GM21515 (cell line): ENCODE data around the gene SFXN5.
A peak's percentile ranks its signal among the peaks of the same experiment; 100 is the strongest.
"Not testable (repeated sequence)": the region's sequence is repeated elsewhere in the genome, so short reads cannot be mapped to it uniquely, and the experiment has no call there.

Experiments used
- ATAC-seq: cut with Tn5 transposase; IDR thresholded peaks from one replicate; pipeline ENCODE4 v1.9.1; 2021; ENCODE audit not compliant: unreplicated experiment

The SFXN5 gene, protein sequence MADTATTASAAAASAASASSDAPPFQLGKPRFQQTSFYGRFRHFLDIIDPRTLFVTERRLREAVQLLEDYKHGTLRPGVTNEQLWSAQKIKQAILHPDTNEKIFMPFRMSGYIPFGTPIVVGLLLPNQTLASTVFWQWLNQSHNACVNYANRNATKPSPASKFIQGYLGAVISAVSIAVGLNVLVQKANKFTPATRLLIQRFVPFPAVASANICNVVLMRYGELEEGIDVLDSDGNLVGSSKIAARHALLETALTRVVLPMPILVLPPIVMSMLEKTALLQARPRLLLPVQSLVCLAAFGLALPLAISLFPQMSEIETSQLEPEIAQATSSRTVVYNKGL

GRCh38 chr2:73071360-73072128, at the start of gene SFXN5:
SFXN5 (minus strand) TSS chr2:73071712; CDS start chr2:73071705, 7 bp downstream.
- ATAC-seq = peak; percentile 91

GRCh38 chr2:73119611-73120239, 48.2 kb upstream of the SFXN5 start:
- ATAC-seq = not testable (repeated sequence)

DNA sequence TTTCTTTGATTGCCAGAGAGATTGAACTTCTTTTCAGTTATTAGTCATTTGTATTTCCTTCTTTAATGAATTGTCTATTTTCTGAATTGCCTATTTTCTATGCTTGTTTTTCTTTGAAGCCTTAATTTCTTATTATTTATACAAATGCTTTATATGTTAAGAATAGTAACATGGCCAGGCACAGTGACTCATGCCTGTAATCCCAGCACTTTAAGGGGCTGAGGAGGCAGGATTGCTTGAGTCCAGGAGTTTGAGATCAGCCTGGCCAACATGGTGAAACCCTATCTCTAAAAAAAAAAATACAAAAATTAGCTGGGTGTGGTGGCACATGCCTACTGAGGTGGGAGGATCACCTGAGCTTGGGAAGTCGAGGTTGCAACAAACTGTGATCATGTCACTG, 45.9 kb upstream of the SFXN5 start:
- no peak for ATAC-seq

DNA sequence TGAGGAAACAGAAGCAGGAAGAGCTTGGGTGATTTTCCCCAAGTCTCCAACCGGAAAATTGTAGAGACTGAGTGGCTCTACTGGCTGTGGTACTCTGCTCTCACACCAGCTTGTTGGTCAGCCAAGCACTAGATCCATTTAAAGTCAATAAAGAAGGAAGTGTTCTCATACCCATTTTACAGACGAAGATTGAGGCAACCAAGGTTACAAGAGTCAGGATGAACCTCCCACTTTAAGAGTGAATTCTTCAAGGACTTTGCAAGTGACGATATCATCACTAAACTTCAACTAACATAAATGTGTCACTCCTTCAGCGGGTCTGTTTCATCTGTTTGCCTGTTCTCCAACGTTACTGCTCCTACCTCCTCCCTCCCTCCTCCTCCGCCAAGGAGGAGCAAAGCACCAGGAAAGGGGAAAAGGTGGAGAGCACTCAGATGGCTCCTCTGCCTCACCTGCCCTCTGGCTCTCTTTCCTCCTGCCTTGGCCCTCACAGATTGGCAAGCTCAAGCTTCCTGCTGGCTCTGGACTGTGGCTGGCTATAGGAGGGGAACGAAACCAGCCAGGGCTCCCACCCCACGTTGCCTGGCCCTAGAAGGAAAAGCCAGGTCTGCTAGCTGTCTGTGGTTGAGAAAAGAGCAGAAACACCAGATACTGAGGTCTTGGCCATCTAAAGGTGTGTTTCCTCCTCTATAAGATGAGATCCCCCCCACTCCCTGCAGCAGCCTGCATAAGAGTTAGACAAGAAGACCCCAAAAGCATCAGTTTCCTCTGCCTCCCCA, 44.9 kb upstream of the SFXN5 start:
- ATAC-seq = no peak

- ATAC-seq = no peak
Observed at GRCh38 chr2:73114273-73114867, 42.9 kb upstream of the SFXN5 start.

- peak; percentile 61 for ATAC-seq
Observed at GRCh38 chr2:73112913-73113854, 41.7 kb upstream of the SFXN5 start, which contains the start of gene RAB11FIP5. RAB11FIP5 (minus strand) TSS chr2:73112948; CDS start chr2:73112777, 171 bp downstream.

DNA sequence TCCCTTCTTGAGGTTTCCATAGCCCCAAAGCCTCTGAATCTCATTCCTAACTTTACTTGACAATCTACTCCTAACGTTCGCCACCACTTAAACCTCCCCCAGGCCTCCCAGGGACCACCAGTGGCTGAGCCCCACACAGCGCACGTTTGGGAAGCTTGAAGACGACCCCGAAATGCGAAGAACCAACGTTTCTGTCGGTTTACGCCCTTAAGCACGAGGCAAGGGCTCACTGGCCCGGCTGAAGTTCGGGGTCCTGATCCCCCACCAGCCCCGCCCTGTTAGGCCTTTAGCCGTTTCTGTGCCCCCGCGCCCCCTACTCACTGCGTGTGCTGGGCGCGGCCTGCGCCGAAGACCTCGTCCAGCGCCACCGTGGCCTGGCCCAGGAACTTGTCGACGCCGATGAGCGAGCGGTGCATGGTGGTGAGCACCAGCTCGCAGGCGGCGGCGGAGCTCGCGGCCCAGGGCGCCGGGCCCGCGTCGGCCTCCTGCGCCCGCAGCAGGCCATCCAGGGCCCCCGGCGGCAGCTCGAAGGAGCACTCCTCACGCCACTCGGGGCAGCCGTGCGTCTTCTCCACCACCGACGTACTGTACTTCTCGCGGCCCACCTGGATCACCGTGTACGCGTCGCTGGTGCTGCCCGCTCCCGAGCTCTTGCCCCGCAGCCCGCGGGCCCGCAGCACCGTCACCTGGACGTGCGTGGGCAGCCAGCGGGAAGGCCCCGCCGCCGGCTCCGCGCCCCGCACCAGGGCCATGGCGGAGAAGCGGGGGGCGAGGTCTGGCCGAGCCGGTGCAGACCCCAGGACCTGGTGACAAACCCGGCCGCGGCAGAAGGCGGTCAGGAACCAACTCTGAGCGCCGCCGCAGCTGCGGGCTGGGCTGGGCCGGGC, 40.8 kb upstream of the SFXN5 start:
- no peak for ATAC-seq

- ATAC-seq = no peak
Observed at GRCh38 chr2:73111073-73112025, 39.8 kb upstream of the SFXN5 start.

- no peak for ATAC-seq
Observed at GRCh38 chr2:73110168-73111072, 38.9 kb upstream of the SFXN5 start.

DNA sequence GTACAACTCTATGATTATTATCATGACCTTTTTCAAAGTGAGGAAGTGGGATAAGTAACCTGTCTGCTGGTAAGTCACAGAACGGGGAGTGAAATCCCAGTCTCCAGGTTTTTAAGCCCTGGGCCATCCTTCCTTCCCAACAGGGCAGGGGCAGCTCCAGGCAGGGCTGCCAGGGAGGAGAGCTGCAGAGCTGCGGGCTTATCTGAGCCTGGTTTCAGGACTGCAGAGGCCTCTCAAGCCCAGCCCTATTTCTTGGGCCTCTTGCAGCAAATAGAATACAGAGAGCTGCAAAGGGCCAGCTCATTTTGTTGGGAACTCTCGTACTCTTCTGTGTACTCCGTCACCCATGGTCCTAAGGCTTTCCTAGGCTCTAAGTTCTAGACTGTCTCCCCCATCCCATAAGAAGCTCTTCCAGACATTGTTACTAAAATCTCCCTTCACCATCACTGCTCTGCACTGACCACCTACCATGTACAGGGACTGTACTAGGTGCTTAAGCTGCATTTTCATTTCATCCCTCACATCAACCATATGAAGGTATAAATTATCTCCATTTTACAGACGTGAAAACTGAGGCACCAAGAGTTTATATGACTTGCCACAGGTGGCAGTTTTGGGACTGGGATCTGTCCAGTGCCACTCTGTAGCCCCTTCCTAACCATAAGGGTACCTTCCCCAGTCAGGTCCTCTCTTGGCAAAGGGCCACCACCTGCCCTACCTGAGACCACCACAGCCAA, 38.1 kb upstream of the SFXN5 start:
- ATAC-seq = no peak

- no peak for ATAC-seq
Observed at GRCh38 chr2:73107211-73107926, 35.9 kb upstream of the SFXN5 start.

DNA sequence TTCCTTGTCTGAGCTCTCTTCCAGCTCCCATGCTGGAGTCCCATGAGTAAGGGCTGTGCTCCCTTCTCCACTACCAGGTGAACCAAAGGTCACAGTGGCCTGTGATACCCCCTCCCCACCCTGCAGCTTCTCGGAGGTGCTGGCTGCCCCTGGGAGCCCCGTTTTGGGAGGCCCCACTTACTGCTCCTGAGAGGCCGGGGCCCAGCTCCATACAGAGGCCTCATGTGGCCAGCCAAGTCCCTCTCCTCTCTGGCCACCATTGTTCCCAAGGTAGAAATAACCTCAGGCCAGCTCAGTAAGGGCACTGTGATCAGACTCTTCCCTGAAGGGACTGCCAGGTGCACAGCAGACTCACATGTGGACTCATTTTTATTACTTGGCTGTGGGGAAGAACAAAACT, 35.3 kb upstream of the SFXN5 start:
- ATAC-seq = no peak

- no peak for ATAC-seq
Observed at GRCh38 chr2:73105511-73105971, 34.0 kb upstream of the SFXN5 start.

DNA sequence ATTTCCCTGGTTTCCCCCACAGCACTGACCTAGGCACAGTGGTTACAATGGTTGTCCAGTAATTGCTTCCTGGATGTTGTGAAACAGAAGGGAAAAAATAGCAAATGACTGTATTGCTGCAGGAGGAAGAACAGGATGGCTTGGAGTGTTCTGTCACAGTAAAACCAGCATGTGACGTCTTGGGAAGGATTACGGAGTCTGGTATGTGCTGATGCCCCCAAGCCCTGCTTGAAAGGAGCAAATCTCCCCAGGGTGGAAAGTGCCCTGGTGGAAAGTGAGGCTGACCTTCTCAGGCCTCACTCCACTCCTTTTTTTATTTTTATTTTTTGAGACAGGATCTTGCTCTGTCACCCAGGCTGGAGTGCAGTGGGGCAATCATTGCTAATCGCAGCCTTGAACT, 33.4 kb upstream of the SFXN5 start:
- ATAC-seq = no peak

DNA sequence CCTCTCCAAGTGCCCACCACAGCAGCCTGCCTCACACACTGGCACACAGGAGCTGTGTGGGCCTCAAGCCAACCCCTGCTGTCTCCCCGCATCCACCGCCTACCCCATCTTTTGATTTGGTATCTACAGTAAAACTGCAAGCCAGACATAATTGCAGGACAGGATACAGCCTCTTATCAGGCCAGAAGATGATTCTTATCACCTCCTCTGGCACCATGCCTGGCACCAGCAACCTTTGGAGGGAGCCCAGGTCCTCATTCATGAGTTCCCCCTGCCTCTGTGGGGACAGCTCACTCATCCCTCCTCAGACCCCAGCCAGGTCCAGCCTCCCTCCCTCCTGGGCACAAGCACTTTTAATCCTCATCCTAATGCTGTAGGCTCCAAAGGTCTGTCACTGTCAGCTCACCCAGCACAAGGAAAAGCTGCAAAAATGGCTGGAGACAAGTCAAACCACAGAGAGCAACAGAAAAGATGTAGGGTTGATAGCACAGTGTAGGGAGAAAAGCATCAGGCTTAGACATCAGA, 31.6 kb upstream of the SFXN5 start:
- ATAC-seq = no peak
